ENCODE measurements around the gene HAPSTR1. TPM values are rescaled to one million over a fixed set of nuclear protein-coding genes. Genes with fewer than 3 reads are reported as not detected.
A peak's percentile ranks its signal among the peaks of the same experiment; 100 is the strongest.

Gene HAPSTR1
- total and polyA plus RNA-seq, 7 donors, result 15.1 to 80.0 (median 54.5) TPM

GRCh38 chr16:9095656-9096397 lies 4.4 kb downstream of the HAPSTR1 start:
- no peak for ATAC-seq
- no peak overlapping the region for H3K27ac ChIP-seq
- 39 to 81% (median 68%) methylated on average over 1 of the region's 1 CpG for WGBS, 3 donors
- peaks cover 2 to 22% of the 10 kb centered on the region in 2 donors for H3K36me3 ChIP-seq (ENCODE audit: insufficient read depth in 1 of 2, low read depth in 1 of 2)
- no peak for TF ChIP-seq CTCF (IDR thresholded peaks at IDR 0.05)
- H3K4me1 ChIP-seq, result peaks cover 69% of the 10 kb centered on the region
- no peaks in the 10 kb centered on the region for H3K9me3 ChIP-seq
- intact Hi-C loops (cut with DNase I), result loop anchor here in 1 of 2 donors (10.0 kb wide), 1 partner anchor 211 kb away; the partner anchor contains the start of gene LITAFD
- no peak for DNase-seq
- peak overlapping the region; percentile 89 for H3K4me3 ChIP-seq
- no peaks in the 10 kb centered on the region for H3K27me3 ChIP-seq (ENCODE audit: insufficient read depth in 3 of 3, low read length in 2 of 3)

- intact Hi-C loops (cut with DNase I), result loop anchor here in 1 of 2 donors (10.0 kb wide), 1 partner anchor 212 kb away; the partner anchor contains the start of gene LITAFD
- no peak for DNase-seq
- WGBS, 3 donors, result 66 to 74% (median 67%) methylated on average over 2 of the region's 2 CpGs
- no peak for ATAC-seq
- H3K4me3 ChIP-seq, result peak overlapping the region; percentile 89
- H3K4me1 ChIP-seq, result peaks cover 75% of the 10 kb centered on the region
- H3K27ac ChIP-seq, result no peak overlapping the region
- no peaks in the 10 kb centered on the region for H3K27me3 ChIP-seq (ENCODE audit: insufficient read depth in 3 of 3, low read length in 2 of 3)
- H3K9me3 ChIP-seq, result no peaks in the 10 kb centered on the region
- H3K36me3 ChIP-seq (ENCODE audit: insufficient read depth in 1 of 2, low read depth in 1 of 2), result peaks cover 2 to 26% of the 10 kb centered on the region in 2 donors
- no peak for TF ChIP-seq CTCF (IDR thresholded peaks at IDR 0.05)
Observed at GRCh38 chr16:9096416-9096952, 5.0 kb downstream of the HAPSTR1 start.

- DNase-seq, result no peak
- intact Hi-C loops (cut with DNase I), result loop anchor here in 1 of 2 donors (10.0 kb wide), 1 partner anchor 213 kb away; the partner anchor contains the start of gene LITAFD
- H3K27me3 ChIP-seq (ENCODE audit: insufficient read depth in 3 of 3, low read length in 2 of 3), result no peaks in the 10 kb centered on the region
- H3K4me3 ChIP-seq, result peak overlapping the region; percentile 7
- H3K4me1 ChIP-seq, result peaks cover 86% of the 10 kb centered on the region
- peaks cover 2 to 26% of the 10 kb centered on the region in 2 donors for H3K36me3 ChIP-seq (ENCODE audit: insufficient read depth in 1 of 2, low read depth in 1 of 2)
- H3K9me3 ChIP-seq, result no peaks in the 10 kb centered on the region
- TF ChIP-seq CTCF (IDR thresholded peaks at IDR 0.05), result no peak
- no peak for ATAC-seq
- H3K27ac ChIP-seq, result peak overlapping the region; percentile 53
- 58 to 72% (median 60%) methylated on average over 10 of the region's 10 CpGs for WGBS, 3 donors
Observed at GRCh38 chr16:9097266-9098219, 6.1 kb downstream of the HAPSTR1 start.

- no peaks in the 10 kb centered on the region for H3K9me3 ChIP-seq
- peak overlapping the region; percentile 53 for H3K27ac ChIP-seq
- no peak for TF ChIP-seq CTCF (IDR thresholded peaks at IDR 0.05)
- H3K4me1 ChIP-seq, result peaks cover 93% of the 10 kb centered on the region
- H3K27me3 ChIP-seq (ENCODE audit: insufficient read depth in 3 of 3, low read length in 2 of 3), result no peaks in the 10 kb centered on the region
- DNase-seq, result no peak
- intact Hi-C loops (cut with DNase I), result loop anchor here in 1 of 2 donors (10.0 kb wide), 1 partner anchor 214 kb away; the partner anchor contains the start of gene LITAFD
- H3K36me3 ChIP-seq (ENCODE audit: insufficient read depth in 1 of 2, low read depth in 1 of 2), result peaks cover 6 to 36% of the 10 kb centered on the region in 2 donors
- no peak for ATAC-seq
- peak overlapping the region; percentile 7 for H3K4me3 ChIP-seq
- 40 to 53% (median 41%) methylated on average over 4 of the region's 4 CpGs for WGBS, 3 donors
Observed at GRCh38 chr16:9098377-9099090, 7.1 kb downstream of the HAPSTR1 start.

Data from psoas muscle (tissue), 8 donors.